HCT116 (cell line): ENCODE data around the gene PREP. TPM values are rescaled to one million over a fixed set of nuclear protein-coding genes. Genes with fewer than 3 reads are reported as not detected.

ENCODE experiments used
- ATAC-seq: fragments of 200-7000 bp; cut with Tn5 transposase; 2 replicates; pipeline ENCODE4 v1.9.1; 2020; ENCODE audit warnings: mild to moderate bottlenecking, moderate library complexity
- BruUV-seq: library from RNA; stranded (reverse); fragments of 400-500 nt; replicated peaks from 2 replicates; lab custom pipeline; 2021; lab: Mats Ljungman, UMichigan
- CTCF ChIA-PET: fragments of 300-600 bp; sonication (Branson Sonifier 250); formaldehyde crosslinking; loops from one replicate; lab custom pipeline; 2021; ENCODE audit warnings: antibody characterized with exemption; lab: Charles Lee
- POLR2A ChIA-PET: fragments of 300-600, 350-600 bp; sonication (Branson Sonifier 250); formaldehyde crosslinking; loops from one replicate; lab custom pipeline; 2021; ENCODE audit warnings: antibody characterized with exemption; lab: Charles Lee
- RAD21 ChIA-PET, 2 experiments: fragments of 300-600 bp; sonication (Branson Sonifier 250); formaldehyde crosslinking; loops; one replicate each; lab custom pipeline; 2023; ENCODE audit warnings: low total read pairs in 2 of 2; ENCODE audit not compliant: uncharacterized antibody in 2 of 2, unreplicated experiment in 2 of 2, low non-redundant PET in 1 of 2; lab: Charles Lee
- DNase-seq: peaks from one replicate; pipeline ENCODE4 v3.0.0-alpha.2; 2010; ENCODE audit warnings: low read depth, low spot score
- H2AFZ ChIP-seq: fragments of 200-600 bp; shearing (Covaris generic), sonication (generic); 2 replicates; pipeline ENCODE4 v1.6.1; 2017; ENCODE audit warnings: low read depth, mixed run types, mixed read lengths, antibody characterized with exemption, low read length; ENCODE audit not compliant: poor library complexity, severe bottlenecking
- H3K27ac ChIP-seq: 2 replicates; pipeline ENCODE4 v1.5.1; 2012; ENCODE audit warnings: low read depth, low read length
- H3K27me3 ChIP-seq: fragments of 200-600 bp; sonication (generic); 2 replicates; pipeline ENCODE4 v1.6.1; 2016; ENCODE audit warnings: mixed run types, low read length, mixed read lengths; ENCODE audit not compliant: insufficient read depth
- H3K36me3 ChIP-seq, 2 experiments: fragments of 200-500 bp in 1 of 2; fragments of 200-600 bp in 1 of 2; sonication (Bioruptor generic) in 1 of 2; sonication (generic) in 1 of 2; 2 replicates each; pipeline versions ENCODE4 v1.5.1 to v1.6.1; 2014 to 2016; ENCODE audit warnings: low read length in 2 of 2, inconsistent platforms in 1 of 2, mixed read lengths in 1 of 2, mixed run types in 1 of 2; ENCODE audit not compliant: insufficient read depth in 2 of 2, control insufficient read depth in 1 of 2
- H3K4me1 ChIP-seq, 2 experiments: fragments of 200-600 bp in 1 of 2; sonication (generic) in 1 of 2; 2 replicates each; pipeline versions ENCODE4 v1.5.1 to v1.6.1; 2012 to 2017; ENCODE audit warnings: low read length in 2 of 2, inconsistent platforms in 1 of 2, mild to moderate bottlenecking in 1 of 2, mixed read lengths in 1 of 2, mixed run types in 1 of 2, moderate library complexity in 1 of 2; ENCODE audit not compliant: insufficient read depth in 2 of 2, control insufficient read depth in 1 of 2
- H3K4me2 ChIP-seq: fragments of 200-600 bp; sonication (generic); 2 replicates; pipeline ENCODE4 v1.6.1; 2017; ENCODE audit warnings: mixed run types, low read length, mixed read lengths
- H3K4me3 ChIP-seq, 2 experiments: fragments of 200-600 bp in 1 of 2; sonication (generic) in 1 of 2; replicated peaks in 1 of 2; 2 replicates each; pipeline ENCODE4 v1.5.1; 2011 to 2016; ENCODE audit warnings: low read length in 2 of 2, control low read depth in 1 of 2, low read depth in 1 of 2, mild to moderate bottlenecking in 1 of 2, mixed read lengths in 1 of 2, mixed run types in 1 of 2
- H3K79me2 ChIP-seq: fragments of 200-600 bp; sonication (generic); 2 replicates; pipeline ENCODE4 v1.6.1; 2017; ENCODE audit warnings: mild to moderate bottlenecking, mixed run types, low read length, moderate library complexity, mixed read lengths; ENCODE audit not compliant: insufficient read depth
- H3K9ac ChIP-seq: fragments of 200-600 bp; sonication (generic); 2 replicates; pipeline ENCODE4 v1.6.1; 2016; ENCODE audit warnings: low read length, mixed read lengths
- H3K9me2 ChIP-seq: fragments of 200-600 bp; sonication (generic), shearing (Covaris generic); 2 replicates; pipeline ENCODE4 v1.6.1; 2017; ENCODE audit warnings: mixed run types, mild to moderate bottlenecking, moderate library complexity; ENCODE audit not compliant: insufficient read depth
- H3K9me3 ChIP-seq, 2 experiments: fragments of 200-500 bp in 1 of 2; fragments of 200-600 bp in 1 of 2; sonication (Bioruptor generic) in 1 of 2; sonication (generic) in 1 of 2; 2 replicates each; pipeline ENCODE4 v1.6.1; 2014 to 2017; ENCODE audit warnings: low read length in 2 of 2, mixed read lengths in 2 of 2, inconsistent platforms in 1 of 2, low read depth in 1 of 2, mild to moderate bottlenecking in 1 of 2, mixed run types in 1 of 2, moderate library complexity in 1 of 2; ENCODE audit not compliant: control insufficient read depth in 1 of 2, insufficient read depth in 1 of 2
- H4K20me1 ChIP-seq: fragments of 200-600 bp; sonication (generic), shearing (Covaris generic); 2 replicates; pipeline ENCODE4 v1.6.1; 2017; ENCODE audit warnings: mixed run types, mild to moderate bottlenecking, moderate library complexity; ENCODE audit not compliant: insufficient read depth
- CBX3 ChIP-seq: IDR thresholded peaks from 2 replicates; pipeline ENCODE4 v1.6.1; 2012; ENCODE audit warnings: low read depth
- CEBPB ChIP-seq: IDR thresholded peaks from 2 replicates; pipeline ENCODE4 v1.6.1; 2012; ENCODE audit warnings: low read depth
- CTCF ChIP-seq, 3 experiments: fragments of 200-600 bp in 1 of 3; sonication (generic) in 1 of 3; IDR thresholded peaks in 2 of 3; conservative IDR thresholded peaks in 1 of 3; 2 replicates each; pipeline ENCODE4 v1.5.1; 2012 to 2017; ENCODE audit warnings: low read depth in 2 of 3, low read length in 2 of 3, antibody characterized with exemption in 1 of 3, borderline replicate concordance in 1 of 3, control low read depth in 1 of 3, mild to moderate bottlenecking in 1 of 3, mixed read lengths in 1 of 3, mixed run types in 1 of 3, moderate library complexity in 1 of 3; ENCODE audit not compliant: insufficient read depth in 1 of 3
- EZH2 ChIP-seq: fragments of 200-600 bp; sonication (generic); IDR thresholded peaks from 2 replicates; pipeline ENCODE4 v1.6.1; 2017; ENCODE audit warnings: antibody characterized with exemption, mixed run types
- MAX ChIP-seq: IDR thresholded peaks from 2 replicates; pipeline ENCODE4 v1.6.1; 2012
- POLR2A ChIP-seq: IDR thresholded peaks from 2 replicates; pipeline ENCODE4 v1.7.0; 2011; ENCODE audit warnings: borderline replicate concordance; ENCODE audit not compliant: insufficient read depth, insufficient read length; ENCODE audit errors: extremely low read depth
- RAD21 ChIP-seq: IDR thresholded peaks from 2 replicates; pipeline ENCODE4 v1.6.1; 2012; ENCODE audit warnings: low read depth, mild to moderate bottlenecking
- REST ChIP-seq: IDR thresholded peaks from 2 replicates; pipeline ENCODE4 v1.6.1; 2012; ENCODE audit warnings: low read depth
- intact Hi-C: fragments of 100-400 bp; cut with micrococcal nuclease; formaldehyde crosslinking; loops from 2 replicates; pipeline ENCODE4 v1.10.0; 2022
- total RNA-seq: library from RNA; stranded (reverse); gene quantifications from one replicate; pipeline ENCODE4 v1.2.1, GENCODE V29; 2021; ENCODE audit not compliant: unreplicated experiment

Gene PREP
- total RNA-seq, 1 experiment from 2014 or later, result 53.5 TPM

DNA sequence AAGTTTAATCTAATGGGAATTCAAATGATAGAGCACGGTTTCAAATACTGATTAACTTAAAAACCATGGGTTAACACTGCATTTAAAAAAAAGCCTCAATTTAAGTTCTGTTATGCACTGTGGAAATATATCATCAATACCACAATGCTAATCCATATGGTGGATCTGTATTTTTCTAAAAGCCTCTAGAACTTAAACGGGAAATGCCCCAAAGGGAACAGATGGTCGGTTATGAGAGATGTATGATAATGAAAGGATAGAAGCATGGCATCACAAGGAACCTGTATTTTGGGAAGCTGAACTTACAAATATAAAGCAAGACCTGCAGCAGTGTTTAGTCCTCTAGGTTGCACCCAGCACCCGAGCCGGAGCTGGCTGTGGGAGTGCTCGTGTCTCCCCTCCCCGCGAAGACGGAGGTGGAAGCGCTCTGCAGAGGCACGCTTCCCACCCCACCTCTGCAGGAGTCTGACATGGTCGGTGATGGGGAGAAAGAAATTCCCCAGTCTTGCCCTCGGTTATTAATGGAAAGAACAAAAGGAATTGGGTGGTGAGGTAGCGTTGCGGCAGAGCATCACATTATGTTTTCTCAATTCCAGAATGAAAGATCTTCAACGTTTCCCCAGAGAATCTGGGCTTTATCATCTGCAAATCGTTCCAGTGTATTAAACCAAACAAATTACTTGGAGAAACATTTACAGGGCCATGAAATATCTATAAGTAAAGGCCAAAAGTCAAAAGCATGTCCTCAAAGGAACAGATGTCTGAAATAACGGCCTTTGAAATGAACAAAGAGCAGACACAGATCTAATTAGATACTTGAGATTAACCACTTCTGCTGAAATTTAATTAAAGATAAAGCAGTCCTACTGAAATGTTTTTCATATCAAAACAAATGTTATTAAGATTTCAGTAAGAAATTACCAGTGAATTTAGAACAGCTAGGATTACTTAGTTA lies 120.0 kb downstream of the PREP start:
- intact Hi-C loops, result no loop called here
- H3K4me2 ChIP-seq, result no peak overlapping the region
- no peak overlapping the region for H3K27ac ChIP-seq
- POLR2A ChIA-PET, result no interaction called here
- no peaks in the 10 kb centered on the region for H3K27me3 ChIP-seq
- no peaks in the 10 kb centered on the region for H3K9me3 ChIP-seq
- TF ChIP-seq CBX3 (no peak), EZH2 (no peak), MAX (no peak), POLR2A (no peak), RAD21 (no peak), REST (no peak), CEBPB (no peak), CTCF (IDR thresholded peaks at IDR 0.05 in 2 of 3, conservative IDR thresholded peaks at IDR 0.05 in 1 of 3; ENCODE audit: borderline replicate concordance in 1 of 3, insufficient read depth in 1 of 3, low read depth in 2 of 3, low read length in 2 of 3) (no peak)
- TF ChIP-seq, all 23 proteins: peak for 0
- no TSS peak for BruUV-seq
- ATAC-seq (no peak), DNase-seq (no peak)
- Histone ChIP-seq H4K20me1 (no peaks in the 10 kb centered on the region), H3K9ac (no peak overlapping the region), H3K79me2 (no peaks in the 10 kb centered on the region), H3K4me1 (no peaks in the 10 kb centered on the region), H3K9me2 (no peaks in the 10 kb centered on the region), H2AFZ (no peak overlapping the region), H3K4me3 (no peak overlapping the region), H3K36me3 (peaks cover 5 to 9% of the 10 kb centered on the region in 2 experiments; a peak in 3 of 4 replicates)
- RAD21 ChIA-PET, result no interaction called here
- CTCF ChIA-PET, result no interaction called here
